A673 (cell line): ENCODE measurements around the gene VCP. TPM values are rescaled to one million over a fixed set of nuclear protein-coding genes. Genes with fewer than 3 reads are reported as not detected.

Source experiments
- BruUV-seq: library from RNA; stranded (reverse); fragments of 400-500 nt; replicated peaks from 2 replicates; lab custom pipeline; 2021; lab: Mats Ljungman, UMichigan
- CTCF ChIA-PET: fragments of 300-600 bp; sonication (Branson Sonifier 250); formaldehyde crosslinking; loops from one replicate; lab custom pipeline; 2022; ENCODE audit warnings: antibody characterized with exemption; lab: Charles Lee
- POLR2A ChIA-PET: fragments of 300-600 bp; sonication (Branson Sonifier 250); formaldehyde crosslinking; loops from one replicate; lab custom pipeline; 2022; ENCODE audit warnings: antibody characterized with exemption; ENCODE audit not compliant: low non-redundant PET; lab: Charles Lee
- DNase-seq: peaks from one replicate; pipeline ENCODE4 v3.0.0-alpha.2; 2015; ENCODE audit warnings: low spot score
- H3K27ac ChIP-seq: fragments of 200-600 bp; sonication (generic); 2 replicates; pipeline ENCODE4 v1.5.1; 2016; ENCODE audit warnings: mixed run types, low read depth, mild to moderate bottlenecking, mixed read lengths, antibody characterized with exemption, low read length; ENCODE audit not compliant: poor library complexity, severe bottlenecking
- H3K27me3 ChIP-seq: fragments of 200-600 bp; sonication (generic); replicated peaks from 2 replicates; pipeline ENCODE4 v1.6.1; 2017; ENCODE audit warnings: mixed run types, low read depth, mild to moderate bottlenecking, mixed read lengths, antibody characterized with exemption, low read length; ENCODE audit not compliant: insufficient read depth, poor library complexity
- H3K36me3 ChIP-seq: fragments of 200-600 bp; sonication (generic); 2 replicates; pipeline ENCODE4 v1.6.1; 2016; ENCODE audit warnings: mixed run types, mild to moderate bottlenecking, mixed read lengths, antibody characterized with exemption, low read length; ENCODE audit not compliant: insufficient read depth, poor library complexity, severe bottlenecking
- H3K4me1 ChIP-seq: fragments of 200-600 bp; sonication (generic); 2 replicates; pipeline ENCODE4 v1.6.1; 2017; ENCODE audit warnings: mixed run types, mild to moderate bottlenecking, mixed read lengths, antibody characterized with exemption, low read length; ENCODE audit not compliant: insufficient read depth, poor library complexity, severe bottlenecking
- H3K4me3 ChIP-seq: fragments of 200-600 bp; sonication (generic); 2 replicates; pipeline ENCODE4 v1.5.1; 2016; ENCODE audit warnings: low read depth, mixed run types, mild to moderate bottlenecking, mixed read lengths, low read length; ENCODE audit not compliant: poor library complexity, severe bottlenecking
- H3K9me3 ChIP-seq: fragments of 200-600 bp; sonication (generic); 2 replicates; pipeline ENCODE4 v1.6.1; 2016; ENCODE audit warnings: mixed run types, low read depth, mild to moderate bottlenecking, mixed read lengths, antibody characterized with exemption, low read length; ENCODE audit not compliant: poor library complexity, severe bottlenecking
- EZH2 ChIP-seq: fragments of 200-600 bp; sonication (generic); IDR thresholded peaks from 2 replicates; pipeline ENCODE4 v1.6.1; 2017; ENCODE audit warnings: borderline replicate concordance, low read depth, mild to moderate bottlenecking, mixed read lengths, antibody characterized with exemption, low read length; ENCODE audit not compliant: poor library complexity, severe bottlenecking
- intact Hi-C: fragments of 100-400 bp; cut with micrococcal nuclease; formaldehyde crosslinking; loops from one replicate; pipeline ENCODE4 v1.10.0; 2022; ENCODE audit not compliant: unreplicated experiment
- total RNA-seq: library from RNA; stranded (reverse); gene quantifications from 2 replicates; pipeline ENCODE4 v1.2.3, GENCODE V29; 2021
- TF ChIP-seq, protein P1 (sequence below): fragments of 300-800, 200-600 bp; sonication (generic); conservative IDR thresholded peaks from 2 replicates; pipeline ENCODE4 v1.5.1; 2017; ENCODE audit warnings: low read depth, mild to moderate bottlenecking, antibody characterized with exemption, low read length, moderate library complexity, mixed read lengths

VCP gene
- total RNA-seq, 1 experiment from 2014 or later: 643 TPM

DNA sequence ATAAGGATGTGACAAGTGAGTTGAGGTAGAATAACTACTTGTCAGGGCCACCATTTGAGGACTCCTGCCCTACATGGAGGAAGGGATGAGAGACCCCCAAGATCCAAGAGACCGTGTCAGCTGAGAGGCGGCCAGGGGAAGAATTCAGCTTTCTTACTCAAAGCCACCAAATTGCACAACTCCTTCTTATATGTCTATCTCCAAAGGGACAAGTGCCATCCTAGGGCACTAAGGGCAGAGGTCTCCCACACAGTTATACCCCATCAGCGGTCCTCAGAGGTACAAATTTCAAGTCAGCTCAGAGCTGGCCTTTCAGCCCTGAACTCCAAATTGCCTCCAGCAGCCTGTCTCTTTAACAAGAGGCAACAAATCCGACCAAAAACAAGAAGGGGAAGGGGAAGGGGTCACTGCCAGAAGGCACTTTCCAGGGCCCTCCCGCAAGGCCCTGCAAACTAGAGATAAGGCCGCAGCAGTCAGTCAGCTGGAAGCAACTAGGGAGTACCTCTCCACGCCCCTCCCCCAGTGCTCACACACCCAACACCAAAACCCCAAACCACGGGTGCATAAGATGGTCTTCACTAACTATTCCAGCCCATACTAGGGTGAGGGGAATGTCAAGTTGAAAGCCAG is 36.6 kb upstream of the VCP start:
- CTCF ChIA-PET: no interaction called here
- no peak overlapping the region for H3K27ac ChIP-seq
- POLR2A ChIA-PET: no interaction called here
- BruUV-seq: no TSS peak
- TF ChIP-seq, protein P1, sequence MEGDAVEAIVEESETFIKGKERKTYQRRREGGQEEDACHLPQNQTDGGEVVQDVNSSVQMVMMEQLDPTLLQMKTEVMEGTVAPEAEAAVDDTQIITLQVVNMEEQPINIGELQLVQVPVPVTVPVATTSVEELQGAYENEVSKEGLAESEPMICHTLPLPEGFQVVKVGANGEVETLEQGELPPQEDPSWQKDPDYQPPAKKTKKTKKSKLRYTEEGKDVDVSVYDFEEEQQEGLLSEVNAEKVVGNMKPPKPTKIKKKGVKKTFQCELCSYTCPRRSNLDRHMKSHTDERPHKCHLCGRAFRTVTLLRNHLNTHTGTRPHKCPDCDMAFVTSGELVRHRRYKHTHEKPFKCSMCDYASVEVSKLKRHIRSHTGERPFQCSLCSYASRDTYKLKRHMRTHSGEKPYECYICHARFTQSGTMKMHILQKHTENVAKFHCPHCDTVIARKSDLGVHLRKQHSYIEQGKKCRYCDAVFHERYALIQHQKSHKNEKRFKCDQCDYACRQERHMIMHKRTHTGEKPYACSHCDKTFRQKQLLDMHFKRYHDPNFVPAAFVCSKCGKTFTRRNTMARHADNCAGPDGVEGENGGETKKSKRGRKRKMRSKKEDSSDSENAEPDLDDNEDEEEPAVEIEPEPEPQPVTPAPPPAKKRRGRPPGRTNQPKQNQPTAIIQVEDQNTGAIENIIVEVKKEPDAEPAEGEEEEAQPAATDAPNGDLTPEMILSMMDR: no peak
- no peak for TF ChIP-seq EZH2
- peaks cover 19% of the 10 kb centered on the region for H3K4me1 ChIP-seq
- intact Hi-C loops: no loop called here
- H3K4me3 ChIP-seq: no peak overlapping the region
- DNase-seq: no peak
- peaks cover 5% of the 10 kb centered on the region for H3K36me3 ChIP-seq
- no peaks in the 10 kb centered on the region for H3K27me3 ChIP-seq
- no peaks in the 10 kb centered on the region for H3K9me3 ChIP-seq

DNA sequence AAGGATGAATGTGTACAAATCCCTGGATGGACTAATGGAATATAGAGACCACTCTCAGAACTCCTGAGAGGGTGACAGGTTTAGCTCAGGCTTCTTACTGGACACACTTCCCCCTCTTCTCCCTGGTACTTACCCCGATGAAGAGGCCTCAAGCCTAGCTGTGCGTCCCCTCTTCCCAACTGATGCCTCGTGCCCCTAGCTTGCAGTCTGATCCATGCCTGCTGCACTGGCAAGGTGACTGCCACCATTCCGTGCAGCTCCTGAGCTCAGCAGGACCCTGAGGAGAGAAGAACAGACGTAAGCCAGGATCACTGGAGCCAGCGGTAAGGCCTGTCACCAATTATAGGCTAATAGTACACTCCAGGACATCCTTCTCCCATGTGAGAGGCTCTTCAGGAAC is 36.0 kb upstream of the VCP start:
- H3K27ac ChIP-seq: no peak overlapping the region
- no peak for TF ChIP-seq EZH2
- TF ChIP-seq, protein P1: no peak
- peaks cover 5% of the 10 kb centered on the region for H3K36me3 ChIP-seq
- no peaks in the 10 kb centered on the region for H3K9me3 ChIP-seq
- no peak overlapping the region for H3K4me3 ChIP-seq
- no TSS peak for BruUV-seq
- CTCF ChIA-PET: no interaction called here
- DNase-seq: no peak
- H3K27me3 ChIP-seq: no peaks in the 10 kb centered on the region
- H3K4me1 ChIP-seq: peaks cover 25% of the 10 kb centered on the region
- intact Hi-C loops: no loop called here
- POLR2A ChIA-PET: no interaction called here

DNA sequence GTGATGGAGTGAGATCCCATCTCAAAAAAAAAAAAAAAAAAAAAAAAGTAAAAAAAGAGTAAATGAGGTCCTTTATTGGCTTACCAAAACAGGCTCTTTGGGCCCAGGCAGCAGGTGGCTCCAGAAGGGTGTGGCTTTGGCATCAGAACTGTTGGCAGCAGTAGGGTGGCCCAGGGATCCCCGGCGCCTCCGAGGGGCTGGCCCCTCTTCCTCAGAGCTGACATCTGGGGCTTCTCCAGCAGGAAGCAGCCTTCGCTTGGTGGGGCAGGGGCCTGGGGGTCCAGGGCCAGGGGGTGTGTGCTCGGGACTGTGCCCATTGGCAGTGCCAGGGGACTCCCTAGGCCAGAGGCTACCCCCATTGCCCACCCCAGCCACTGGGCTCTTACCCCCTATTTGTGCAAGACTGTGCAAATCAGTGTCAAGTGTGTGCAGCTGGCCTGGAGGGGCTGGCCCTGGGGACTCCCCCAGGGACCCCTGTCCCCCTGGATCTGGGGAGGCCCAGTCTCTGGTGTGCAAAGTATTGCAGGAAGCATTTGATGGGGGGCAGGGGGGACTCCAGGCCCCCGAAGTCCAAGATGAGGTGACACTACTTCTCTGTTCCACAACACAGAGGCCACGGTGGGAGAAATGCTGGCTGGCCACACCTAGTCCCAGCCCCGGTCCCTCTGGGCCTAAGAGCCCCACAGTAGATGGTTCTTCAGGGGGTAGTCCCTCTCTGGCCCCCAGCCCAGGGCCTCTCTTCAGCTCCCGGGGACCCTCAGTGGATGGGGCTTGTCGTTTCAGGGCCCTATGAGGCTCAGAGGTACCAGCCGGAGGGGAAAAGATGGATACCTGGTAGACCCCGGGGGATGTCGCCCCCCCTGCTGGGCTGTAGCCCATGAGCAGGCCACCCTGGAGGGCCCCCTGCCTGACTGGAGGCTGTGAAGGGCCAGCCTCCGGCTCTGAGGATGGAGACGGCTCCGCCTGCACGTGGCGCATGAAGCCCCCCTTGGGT is 35.2 kb upstream of the VCP start:
- peaks cover 5% of the 10 kb centered on the region for H3K36me3 ChIP-seq
- no peak overlapping the region for H3K27ac ChIP-seq
- no peaks in the 10 kb centered on the region for H3K27me3 ChIP-seq
- intact Hi-C loops: no loop called here
- CTCF ChIA-PET: no interaction called here
- no TSS peak for BruUV-seq
- POLR2A ChIA-PET: no interaction called here
- peaks cover 26% of the 10 kb centered on the region for H3K4me1 ChIP-seq
- H3K4me3 ChIP-seq: no peak overlapping the region
- no peak for DNase-seq
- no peaks in the 10 kb centered on the region for H3K9me3 ChIP-seq
- TF ChIP-seq EZH2: no peak
- TF ChIP-seq, protein P1: no peak
